GM20000 (cell line): ENCODE results near the gene POLDIP3.
"Not testable (repeated sequence)": the region's sequence is repeated elsewhere in the genome, so short reads cannot be mapped to it uniquely, and the experiment has no call there.

Experiments
- DNase-seq: peaks from one replicate; pipeline ENCODE4 v3.0.0; 2012; ENCODE audit warnings: low spot score
- TF ChIP-seq, protein P1 (sequence below): IDR thresholded peaks from 2 replicates; pipeline ENCODE4 v1.5.1; 2012; ENCODE audit warnings: mild to moderate bottlenecking, control low read depth; ENCODE audit errors: extremely low read depth, missing control alignments

POLDIP3 gene

DNA sequence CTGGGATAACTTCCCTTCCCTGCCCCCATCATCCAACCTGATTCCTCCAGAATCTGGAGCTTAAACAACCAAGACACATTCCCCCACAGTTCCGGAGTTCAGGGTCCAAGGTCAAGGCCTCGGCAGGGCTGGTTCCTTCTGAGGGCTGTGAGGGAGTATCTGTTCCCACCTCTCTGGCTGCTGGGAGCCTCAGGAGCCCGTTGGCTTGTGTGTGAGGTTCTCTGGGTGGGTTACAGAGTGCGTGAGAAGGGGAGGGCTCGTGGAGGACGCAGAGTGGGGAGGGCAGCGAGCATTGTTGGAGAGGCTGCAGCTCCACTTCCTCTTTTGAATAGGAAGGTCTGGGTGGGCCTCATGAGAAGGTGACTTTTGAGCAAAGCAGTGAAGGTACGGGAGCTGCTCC, 52.4 kb downstream of the POLDIP3 start:
- TF ChIP-seq, protein P1, sequence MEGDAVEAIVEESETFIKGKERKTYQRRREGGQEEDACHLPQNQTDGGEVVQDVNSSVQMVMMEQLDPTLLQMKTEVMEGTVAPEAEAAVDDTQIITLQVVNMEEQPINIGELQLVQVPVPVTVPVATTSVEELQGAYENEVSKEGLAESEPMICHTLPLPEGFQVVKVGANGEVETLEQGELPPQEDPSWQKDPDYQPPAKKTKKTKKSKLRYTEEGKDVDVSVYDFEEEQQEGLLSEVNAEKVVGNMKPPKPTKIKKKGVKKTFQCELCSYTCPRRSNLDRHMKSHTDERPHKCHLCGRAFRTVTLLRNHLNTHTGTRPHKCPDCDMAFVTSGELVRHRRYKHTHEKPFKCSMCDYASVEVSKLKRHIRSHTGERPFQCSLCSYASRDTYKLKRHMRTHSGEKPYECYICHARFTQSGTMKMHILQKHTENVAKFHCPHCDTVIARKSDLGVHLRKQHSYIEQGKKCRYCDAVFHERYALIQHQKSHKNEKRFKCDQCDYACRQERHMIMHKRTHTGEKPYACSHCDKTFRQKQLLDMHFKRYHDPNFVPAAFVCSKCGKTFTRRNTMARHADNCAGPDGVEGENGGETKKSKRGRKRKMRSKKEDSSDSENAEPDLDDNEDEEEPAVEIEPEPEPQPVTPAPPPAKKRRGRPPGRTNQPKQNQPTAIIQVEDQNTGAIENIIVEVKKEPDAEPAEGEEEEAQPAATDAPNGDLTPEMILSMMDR = no peak
- DNase-seq = peak; percentile 64

DNA sequence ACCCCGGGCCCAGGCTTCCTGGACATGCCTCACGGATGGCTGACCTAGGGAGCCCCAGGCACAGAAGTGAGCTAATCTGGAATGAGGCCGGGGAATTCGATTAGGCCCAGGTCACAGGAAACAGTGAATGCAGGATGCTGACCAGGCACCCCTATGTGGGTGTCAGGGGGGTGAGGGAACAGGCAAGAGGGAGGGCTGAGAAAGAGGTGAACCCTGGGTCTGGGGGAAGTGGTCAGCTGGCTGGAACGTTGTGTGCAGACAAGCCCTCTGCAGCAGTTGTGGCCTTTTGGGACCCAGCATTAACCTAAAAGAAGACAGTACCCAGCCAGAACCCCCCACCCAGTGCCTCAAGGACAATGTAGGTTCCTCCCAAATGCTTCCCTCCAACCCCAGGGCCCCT, 52.8 kb downstream of the POLDIP3 start:
- TF ChIP-seq, protein P1 = no peak

DNA sequence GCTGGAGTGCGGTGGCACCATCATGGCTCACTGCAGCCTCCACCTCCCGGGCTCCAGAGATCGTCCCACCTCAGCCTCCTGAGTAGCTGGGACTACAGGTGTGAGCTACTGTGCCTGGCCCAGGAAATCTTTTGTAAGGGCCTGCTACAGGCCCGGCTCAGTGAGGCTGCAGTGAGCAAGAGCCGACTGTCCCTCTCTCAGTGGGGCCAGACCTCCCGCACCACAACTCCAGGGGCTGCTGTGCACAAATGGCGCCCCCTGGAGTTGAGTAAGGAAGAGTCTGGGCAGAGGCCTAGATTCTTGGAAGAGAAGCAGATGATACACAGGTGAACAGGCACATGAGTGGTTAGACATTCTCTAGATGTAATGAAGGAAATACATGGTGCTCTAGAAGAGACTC, 53.9 kb downstream of the POLDIP3 start:
- no peak for DNase-seq
- TF ChIP-seq, protein P1 = peak; percentile 24

More for the DNA sequence above, 52.8 kb downstream of the POLDIP3 start:
- DNase-seq = no peak

DNA sequence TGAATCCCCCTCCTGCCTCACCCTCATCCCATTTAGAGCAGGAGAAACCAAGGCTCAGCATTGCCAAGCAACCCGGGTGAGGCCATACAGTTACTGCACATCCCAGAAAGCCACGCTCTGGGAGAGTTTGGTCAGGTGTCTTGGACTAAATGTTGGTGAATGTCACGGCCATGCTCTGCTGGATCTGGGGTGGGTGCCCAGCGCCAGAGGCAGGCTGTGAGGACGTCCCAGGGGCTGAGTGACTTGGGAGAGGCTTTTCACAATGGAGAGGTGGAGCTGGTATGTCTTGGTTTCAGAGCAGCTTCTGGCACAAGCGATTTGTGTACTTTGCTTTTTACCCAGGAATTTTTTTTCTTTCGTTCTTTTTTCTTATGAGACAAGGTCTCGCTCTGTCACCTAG, 54.3 kb downstream of the POLDIP3 start:
- TF ChIP-seq, protein P1 = no peak
- no peak for DNase-seq

DNA sequence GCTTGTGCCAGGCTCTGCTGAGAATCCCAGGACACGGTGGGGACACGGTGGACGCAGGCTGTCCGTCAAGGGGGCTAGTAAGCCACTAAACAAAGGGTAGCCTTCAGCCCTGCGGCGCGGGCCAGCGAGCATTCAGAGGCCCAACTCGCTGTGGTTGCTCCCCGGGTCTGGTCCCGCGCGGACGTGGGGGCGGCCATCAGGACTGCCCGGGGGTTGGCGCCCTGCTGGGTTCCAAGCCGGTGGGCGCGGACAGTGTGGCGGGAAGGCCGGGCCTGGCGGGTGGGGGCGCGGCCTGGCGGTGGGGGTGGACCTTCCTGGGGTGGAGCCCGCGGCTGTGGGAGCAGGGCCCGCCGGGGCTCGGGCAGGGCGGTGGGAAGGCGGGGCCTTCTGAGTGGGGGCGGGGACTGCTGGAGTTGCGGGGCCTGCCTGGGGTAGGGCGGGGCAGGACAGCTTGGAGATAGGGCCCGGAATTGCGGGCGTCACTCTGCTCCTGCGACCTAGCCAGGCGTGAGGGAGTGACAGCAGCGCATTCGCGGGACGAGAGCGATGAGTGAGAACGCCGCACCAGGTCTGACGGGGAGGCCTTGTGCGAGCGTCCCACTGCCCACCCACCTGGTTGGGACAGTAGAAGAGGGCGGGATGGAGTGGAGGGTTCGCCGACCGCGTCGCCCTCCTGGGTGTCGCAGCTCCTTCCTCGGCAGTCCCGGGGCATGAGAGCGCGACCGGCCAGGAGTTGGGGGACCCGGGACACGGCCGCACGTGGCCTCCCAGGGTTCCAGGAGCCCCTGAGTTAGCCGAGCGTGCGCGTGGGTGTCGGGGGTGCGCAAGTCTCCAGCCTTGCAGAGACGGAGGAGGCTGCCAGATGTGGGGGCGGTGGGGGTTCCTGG, 61.0 kb downstream of the POLDIP3 start, which contains the start of gene SERHL2:
SERHL2 (plus strand) TSS at position 482 of the 887 bp plus-strand sequence; CDS start at position 547, 65 bp downstream.
- peak; percentile 94 for DNase-seq
- TF ChIP-seq, protein P1 = no peak

DNA sequence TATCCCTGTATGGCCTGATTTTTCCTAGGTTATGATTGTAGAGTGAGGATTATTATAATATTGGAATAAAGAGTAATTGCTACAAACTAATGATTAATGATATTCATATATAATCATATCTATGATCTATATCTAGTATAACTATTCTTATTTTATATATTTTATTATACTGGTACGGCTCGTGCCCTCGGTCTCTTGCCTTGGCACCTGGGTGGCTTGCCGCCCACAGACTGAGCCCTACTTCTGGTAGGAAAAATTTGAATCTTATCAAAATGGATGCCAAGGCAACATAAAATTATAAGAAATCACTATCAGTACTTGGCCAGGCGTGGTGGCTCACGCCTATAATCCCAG, 62.4 kb downstream of the POLDIP3 start:
- not testable (repeated sequence) for DNase-seq

DNA sequence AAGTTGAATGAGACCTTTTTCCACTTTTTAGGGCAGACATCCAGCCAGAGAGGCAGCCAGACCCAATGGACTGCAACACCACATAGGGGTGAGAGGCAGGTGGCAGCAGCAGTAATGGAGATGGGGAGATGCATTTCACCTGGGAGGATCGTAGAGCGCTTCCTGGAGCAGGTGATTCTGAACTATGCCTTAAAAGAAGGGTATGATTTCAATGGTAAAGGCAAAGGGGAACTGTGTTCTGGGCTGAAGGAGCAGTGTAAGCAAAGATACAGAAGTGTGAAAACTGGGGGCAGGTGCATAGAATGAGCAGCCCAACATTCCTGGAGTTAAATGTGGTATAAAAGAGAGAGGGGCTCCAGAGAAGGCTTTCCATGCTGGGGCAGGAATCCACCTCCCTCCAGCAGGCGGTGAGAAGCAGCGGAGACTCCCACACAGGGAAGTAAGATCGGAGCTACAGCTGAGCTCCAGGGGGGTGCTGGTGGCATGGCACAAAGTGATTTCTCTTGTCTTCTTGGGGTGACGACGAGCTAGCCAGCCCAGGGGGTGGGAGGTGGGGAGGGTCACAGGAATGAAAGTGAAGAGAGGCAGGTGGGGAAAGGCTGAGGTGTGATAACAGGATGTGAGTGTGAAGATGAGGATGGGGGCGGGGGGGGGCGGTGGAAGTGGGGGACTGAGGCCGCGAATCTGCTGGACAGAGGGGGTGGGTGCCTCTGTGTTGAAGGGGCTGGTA, 65.2 kb downstream of the POLDIP3 start:
- DNase-seq = no peak
- TF ChIP-seq, protein P1 = no peak
